ENCODE data around the gene PHETA2. TPM values are rescaled to one million over a fixed set of nuclear protein-coding genes. Genes with fewer than 3 reads are reported as not detected.

PHETA2 gene
- total RNA-seq (2021; fragmentation: NEBNext Ultra II Directional; extraction: Animal tissue kit (Norgen Biotek cat#: 25700)) (7.4 and 8.0 TPM in 2 replicates), polyA plus RNA-seq (2011; rRNA removed) (7.6 and 8.4 TPM in 2 replicates), polyA minus RNA-seq (2011; rRNA and poly(A)+ RNA removed) (3.6 and 4.8 TPM in 2 replicates)
- polyA plus RNA-seq (2011; cell fraction: cytosol; rRNA removed), result 9.3 TPM
- polyA plus RNA-seq (2011; cell fraction: nucleus; rRNA removed), result 9.5 TPM
- polyA plus RNA-seq (2012, experiment 1 of 2), result 6.3 to 9.1 TPM (median 8.2 TPM) in 4 replicates
- polyA plus RNA-seq (2012, experiment 2 of 2), result 10.9 TPM
- 3.1 TPM for polyA plus RNA-seq (2013, experiment 1 of 2)
- polyA plus RNA-seq (2013, experiment 2 of 2), result 3.5 TPM
- 3.1 TPM for polyA minus RNA-seq (2011; cell fraction: cytosol; rRNA and poly(A)+ RNA removed)
- 5.3 TPM for polyA minus RNA-seq (2011; cell fraction: nucleus; rRNA and poly(A)+ RNA removed)
- long read RNA-seq, experiment 1, partial matches to known transcripts, result 0 of 5 reads
- long read RNA-seq, experiment 1, other reads (novel, unspliced or antisense), result 3 of 5 reads
- long read RNA-seq, experiment 2, partial matches to known transcripts, result 0 of 2 reads
- long read RNA-seq, experiment 2, other reads (novel, unspliced or antisense), result 0 of 2 reads

- peak within 1 kb of the TSS; percentile 54 for H4K5ac ChIP-seq (ENCODE audit: insufficient read length, low read depth, low read length)
- H2BK5ac ChIP-seq (ENCODE audit: low read depth, low read length), result peak within 1 kb of the TSS; percentile 60; the same call in 1 of the 2 replicates
- peak within 1 kb of the TSS; percentile 73 for H3K56ac ChIP-seq (replicated peaks; ENCODE audit: insufficient read length, low read depth, low read length)
- no peaks in the 10 kb centered on the region for H3K79me2 ChIP-seq (ENCODE audit: control insufficient read depth in 1 of 2, insufficient read depth in 2 of 2, low read length in 2 of 2)
- H3K23ac ChIP-seq (ENCODE audit: insufficient read length), result no peak within 1 kb of the TSS
- 0 out of 2 replicates have a peak within 1 kb of the TSS, but pooled peaks have one; percentile 7 for H2AK5ac ChIP-seq (ENCODE audit: low read depth, low read length)
- H3K4me3 ChIP-seq (ENCODE audit: extremely low read depth in 1 of 4, insufficient read depth in 2 of 4, low read depth in 3 of 4, low read length in 4 of 4), result peak within 1 kb of the TSS; percentile 34 to 60 (median 46)
- peak within 1 kb of the TSS; percentile 2; the same call in 1 of the 2 replicates for H2BK15ac ChIP-seq (ENCODE audit: low read length)
- H3K4me1 ChIP-seq (replicated peaks in 1 of 4; ENCODE audit: control insufficient read depth in 3 of 4, insufficient read depth in 4 of 4, low read length in 3 of 4), result peaks cover 2 to 24% (median 14%) of the 10 kb centered on the region in 4 experiments
- H3K9me3 ChIP-seq (ENCODE audit: insufficient read depth in 2 of 2, low read depth in 1 of 2, low read length in 1 of 2), result no peaks in the 10 kb centered on the region
- H2AFZ ChIP-seq (ENCODE audit: low read length), result 0 out of 2 replicates have a peak within 1 kb of the TSS, but pooled peaks have one; percentile 66
- peak within 1 kb of the TSS; percentile 72 for H4K91ac ChIP-seq (replicated peaks; ENCODE audit: insufficient read length, low read length)
- H3K18ac ChIP-seq (ENCODE audit: extremely low read depth, low read length), result peak within 1 kb of the TSS; percentile 32
- no peaks in the 10 kb centered on the region for H3K79me1 ChIP-seq (ENCODE audit: low read depth, low read length)
- H2BK120ac ChIP-seq (replicated peaks; ENCODE audit: low read depth, low read length), result no peak within 1 kb of the TSS
- FAIRE-seq (no peak), DNase-seq (ENCODE audit: low read depth in 1 of 2, low spot score in 2 of 2) (peak in 1 of 2 experiments; percentile 67)
- ChIA-PET CTCF (ENCODE audit: partially characterized antibody) (interaction anchor here (0.6 kb wide), 1 partner anchor 88 kb away, joined by 3 read pairs; no protein-coding TSS in a partner anchor), POLR2A (ENCODE audit: partially characterized antibody) (interaction anchor here (1.0 to 8.9 kb wide), 2 partner anchors 16 to 27 kb away, joined by 3 to 94 read pairs; partner anchors contain the start of gene NDUFA6)
- peak within 1 kb of the TSS; percentile 41 to 73; a peak in 3 of 4 replicates for H3K4me2 ChIP-seq (ENCODE audit: insufficient read depth in 1 of 2, low read depth in 2 of 2, low read length in 2 of 2)
- 7% methylated on average over 30 of the region's 55 CpGs; no CpG with 5 or more reads in 1 of the 2 experiments for WGBS, 2 experiments (ENCODE audit: extremely low coverage in 1 of 2, insufficient coverage in 1 of 2, insufficient read length in 1 of 2, insufficient replicate concordance in 2 of 2, low coverage in 1 of 2, low lambda C conversion rate in 2 of 2, missing lambda C conversion rate in 1 of 2)
- no peak within 1 kb of the TSS for H3K14ac ChIP-seq (ENCODE audit: insufficient read length)
- no peak within 1 kb of the TSS for H2BK20ac ChIP-seq (ENCODE audit: low read length)
- H3K4ac ChIP-seq (replicated peaks; ENCODE audit: insufficient read length, low read depth, low read length), result no peak within 1 kb of the TSS
- H3K9ac ChIP-seq (replicated peaks in 1 of 4; ENCODE audit: extremely low read depth in 1 of 4, low read depth in 3 of 4, low read length in 3 of 4), result peak within 1 kb of the TSS; percentile 49 to 87 (median 69); a peak in 6 of 7 replicates
- H4K20me1 ChIP-seq (replicated peaks in 1 of 2; ENCODE audit: control insufficient read depth in 1 of 2, insufficient read depth in 2 of 2, low read length in 2 of 2), result no peaks in the 10 kb centered on the region
- 0 out of 2 replicates have a peak within 1 kb of the TSS, but pooled peaks have one; percentile 5 for H2BK12ac ChIP-seq (ENCODE audit: low read depth, low read length)
- peaks cover 8% of the 10 kb centered on the region; the same call in 1 of the 2 replicates for H3K23me2 ChIP-seq (ENCODE audit: low read depth, low read length)
- H3K27ac ChIP-seq (ENCODE audit: low read depth, low read length), result no peak within 1 kb of the TSS
- H4K8ac ChIP-seq (ENCODE audit: extremely low read depth, insufficient read depth, low read length), result peak within 1 kb of the TSS; percentile 82
- 0 out of 8 replicates have a peak, but pooled peaks cover 0 to 3% (median under 1%) of the 10 kb centered on the region in 4 experiments for H3K36me3 ChIP-seq (ENCODE audit: control insufficient read depth in 2 of 4, insufficient read depth in 4 of 4, low read length in 3 of 4)
- peaks cover 0 to 9% (median 4%) of the 10 kb centered on the region in 4 experiments; a peak in 2 of 7 replicates for H3K27me3 ChIP-seq (replicated peaks in 1 of 4; ENCODE audit: control insufficient read depth in 3 of 4, extremely low read depth in 1 of 4, insufficient read depth in 3 of 4, low read length in 3 of 4)
- TF ChIP-seq, protein P1, sequence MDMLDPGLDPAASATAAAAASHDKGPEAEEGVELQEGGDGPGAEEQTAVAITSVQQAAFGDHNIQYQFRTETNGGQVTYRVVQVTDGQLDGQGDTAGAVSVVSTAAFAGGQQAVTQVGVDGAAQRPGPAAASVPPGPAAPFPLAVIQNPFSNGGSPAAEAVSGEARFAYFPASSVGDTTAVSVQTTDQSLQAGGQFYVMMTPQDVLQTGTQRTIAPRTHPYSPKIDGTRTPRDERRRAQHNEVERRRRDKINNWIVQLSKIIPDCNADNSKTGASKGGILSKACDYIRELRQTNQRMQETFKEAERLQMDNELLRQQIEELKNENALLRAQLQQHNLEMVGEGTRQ (IDR thresholded peaks at IDR 0.05; ENCODE audit: low read length), result no peak
- TF ChIP-seq TAF7 (optimal IDR thresholded peaks at IDR 0.05; ENCODE audit: borderline replicate concordance, low read depth, low read length), result no peak
- TF ChIP-seq NANOG (IDR thresholded peaks at IDR 0.05; ENCODE audit: insufficient read depth, low read depth, low read length, poor library complexity, severe bottlenecking), result no peak
Observed at GRCh38 chr22:42074132-42074811, at the start of gene PHETA2. Gene PHETA2 (plus strand): TSS chr22:42074248. CDS start chr22:42077294, 3,046 bp downstream.

Measured in H1 (cell line).